Measurements from ENCODE around the gene TEX53.

Gene TEX53

GRCh38 chr9:114680259-114681001 is 22.8 kb upstream of the TEX53 start:
- no peak for DNase-seq (ENCODE audit: low spot score)

GRCh38 chr9:114678795-114679194 is 21.2 kb upstream of the TEX53 start:
- no peak for DNase-seq (ENCODE audit: low spot score)

DNA sequence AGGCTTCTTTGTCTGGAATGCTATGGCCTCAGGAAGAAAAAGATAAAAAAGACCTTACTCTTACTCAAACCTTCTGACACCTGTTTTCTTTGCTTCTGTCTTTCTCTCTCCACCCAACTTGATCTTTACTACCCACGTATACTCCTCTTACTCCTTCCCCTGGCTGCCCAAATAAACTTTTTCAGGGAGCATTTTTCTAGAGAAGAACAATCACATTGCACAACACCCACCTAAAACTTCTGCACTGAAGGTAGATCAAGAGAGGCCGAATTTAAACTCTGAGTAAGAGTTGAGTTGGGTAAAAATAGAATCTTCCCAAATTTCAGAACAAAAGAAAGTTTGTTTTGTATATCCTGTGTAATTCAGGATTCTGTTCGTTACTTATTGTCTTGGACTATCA is 20.5 kb upstream of the TEX53 start:
- DNase-seq (ENCODE audit: low spot score): no peak

GRCh38 chr9:114677418-114677817 is 19.8 kb upstream of the TEX53 start:
- peak; percentile 87 for DNase-seq (ENCODE audit: low spot score)

DNA sequence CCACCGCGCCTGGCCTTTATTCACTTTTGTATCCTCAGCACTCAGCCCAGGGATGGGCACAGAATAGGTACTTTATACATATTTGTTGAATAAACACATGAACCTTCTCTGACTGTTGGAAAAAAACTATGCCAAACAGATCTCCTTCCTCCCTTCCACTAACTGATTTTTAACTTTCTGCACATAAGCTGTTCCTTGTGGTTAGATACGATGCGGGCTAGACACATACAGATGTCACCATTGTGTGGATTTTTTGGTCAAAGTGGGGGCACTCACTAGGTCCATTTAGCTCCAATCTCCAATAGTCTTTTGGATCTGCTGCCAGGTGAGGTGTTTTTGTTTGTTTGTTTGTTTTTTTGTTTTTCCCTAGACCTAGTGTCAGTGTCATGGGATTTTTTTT is 19.3 kb upstream of the TEX53 start:
- DNase-seq (ENCODE audit: low spot score): no peak

DNA sequence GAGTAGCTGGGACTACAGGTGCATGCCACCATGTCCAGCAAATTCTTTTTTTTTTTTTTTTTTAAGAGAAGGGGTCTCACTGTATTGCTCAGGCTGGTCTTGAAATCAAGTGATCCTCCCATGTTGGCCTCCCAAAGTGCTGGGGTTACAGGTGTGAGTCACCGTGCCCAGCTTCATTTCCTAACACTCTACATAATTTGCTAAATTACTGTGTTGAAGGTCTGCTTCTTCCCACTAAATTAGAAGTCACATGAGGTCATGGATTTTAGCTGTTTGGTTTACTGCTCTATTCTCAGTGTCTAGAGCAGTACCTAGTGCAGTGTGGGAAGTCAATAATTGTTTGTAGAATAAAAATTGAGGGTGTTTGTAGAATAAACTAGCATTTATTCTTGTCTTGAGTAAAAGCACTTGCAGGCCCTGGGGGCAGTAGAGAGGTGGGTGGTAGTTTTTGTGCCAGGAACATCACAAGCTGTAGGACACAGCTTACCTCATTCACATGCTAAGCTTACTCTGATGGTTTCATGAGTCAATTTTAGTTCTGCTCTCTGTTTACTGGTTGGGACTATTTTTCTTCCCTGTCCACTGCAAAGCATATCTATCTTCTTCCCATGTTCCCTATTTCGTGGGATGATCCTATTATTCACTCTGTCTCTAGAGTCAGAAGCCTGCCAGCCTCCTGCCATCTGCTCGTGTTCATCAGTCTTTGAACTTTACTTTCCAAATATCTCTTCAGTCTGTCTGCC is 17.4 kb upstream of the TEX53 start:
- DNase-seq (ENCODE audit: low spot score): no peak

- DNase-seq (ENCODE audit: low spot score): no peak
Observed at GRCh38 chr9:114674076-114674797, 16.6 kb upstream of the TEX53 start.

DNA sequence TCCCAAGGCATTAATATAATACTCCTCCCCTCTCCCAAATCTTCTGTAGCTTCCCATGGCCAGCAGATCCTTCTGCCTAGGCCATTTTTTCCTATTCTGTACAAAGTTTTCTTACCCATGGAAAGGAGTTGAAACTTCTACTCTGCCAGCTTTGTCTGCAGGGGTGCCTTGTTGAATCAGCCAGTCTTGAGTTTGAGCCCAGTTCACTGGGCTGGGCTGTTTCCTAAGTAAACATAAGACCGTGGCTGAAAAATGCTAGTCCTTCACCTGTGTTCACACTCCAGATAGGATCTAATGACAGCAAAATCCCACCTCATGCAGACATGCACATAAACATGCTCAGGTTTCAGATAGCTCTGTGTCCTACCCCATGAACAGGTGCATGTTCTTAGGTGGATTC is 14.0 kb upstream of the TEX53 start:
- no peak for DNase-seq (ENCODE audit: low spot score)

DNA sequence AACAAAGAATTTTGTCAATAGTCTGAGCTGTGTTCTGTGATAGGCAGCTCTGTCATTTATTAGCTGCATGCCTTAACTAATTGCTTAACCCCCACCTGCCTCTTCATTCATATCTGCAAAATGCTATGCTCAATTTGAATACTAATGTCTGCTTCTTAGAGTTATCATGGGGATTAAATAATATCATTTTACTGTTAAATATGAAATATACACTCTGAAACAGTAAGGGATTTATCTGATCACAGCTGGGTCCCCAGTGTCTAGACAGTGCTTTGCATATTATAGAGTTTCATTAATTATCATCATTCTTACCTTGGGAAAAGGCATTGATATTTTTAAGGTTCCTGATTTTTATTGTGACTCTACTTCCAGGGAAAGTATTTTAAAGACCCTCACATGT is 12.4 kb upstream of the TEX53 start:
- DNase-seq (ENCODE audit: low spot score): no peak

- DNase-seq (ENCODE audit: low spot score): no peak
Observed at GRCh38 chr9:114668146-114668545, 10.5 kb upstream of the TEX53 start.

DNA sequence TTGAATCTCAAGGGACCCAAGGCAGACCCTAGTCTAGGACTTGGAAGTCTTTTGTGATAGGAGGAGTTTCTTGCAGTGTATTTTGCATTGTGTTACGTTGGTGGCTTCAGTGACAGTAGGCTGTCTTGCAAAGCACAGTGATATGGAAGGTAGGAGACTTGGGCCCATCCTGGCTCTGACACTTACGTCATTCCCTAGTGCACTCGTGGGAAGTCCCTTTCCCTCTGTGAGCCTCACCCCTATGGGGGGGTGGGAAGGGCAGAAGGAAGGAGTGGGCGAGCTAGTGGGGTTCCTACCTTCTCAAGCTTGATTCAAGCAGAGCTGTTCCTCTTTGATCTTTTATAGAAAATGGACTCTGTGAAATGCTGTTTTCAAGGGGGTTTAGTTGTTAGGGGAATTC is 9.2 kb upstream of the TEX53 start:
- DNase-seq (ENCODE audit: low spot score): no peak

GRCh38 chr9:114666401-114666800 is 8.8 kb upstream of the TEX53 start:
- DNase-seq (ENCODE audit: low spot score): no peak

- DNase-seq (ENCODE audit: low spot score): no peak
Observed at GRCh38 chr9:114664181-114664580, 6.6 kb upstream of the TEX53 start.

- DNase-seq (ENCODE audit: low spot score): peak; percentile 50
Observed at GRCh38 chr9:114662081-114662989, 4.7 kb upstream of the TEX53 start.

- DNase-seq (ENCODE audit: low spot score): no peak
Observed at GRCh38 chr9:114656301-114656700, 1.3 kb downstream of the TEX53 start.

GRCh38 chr9:114655689-114656088 is 1.9 kb downstream of the TEX53 start:
- no peak for DNase-seq (ENCODE audit: low spot score)

DNA sequence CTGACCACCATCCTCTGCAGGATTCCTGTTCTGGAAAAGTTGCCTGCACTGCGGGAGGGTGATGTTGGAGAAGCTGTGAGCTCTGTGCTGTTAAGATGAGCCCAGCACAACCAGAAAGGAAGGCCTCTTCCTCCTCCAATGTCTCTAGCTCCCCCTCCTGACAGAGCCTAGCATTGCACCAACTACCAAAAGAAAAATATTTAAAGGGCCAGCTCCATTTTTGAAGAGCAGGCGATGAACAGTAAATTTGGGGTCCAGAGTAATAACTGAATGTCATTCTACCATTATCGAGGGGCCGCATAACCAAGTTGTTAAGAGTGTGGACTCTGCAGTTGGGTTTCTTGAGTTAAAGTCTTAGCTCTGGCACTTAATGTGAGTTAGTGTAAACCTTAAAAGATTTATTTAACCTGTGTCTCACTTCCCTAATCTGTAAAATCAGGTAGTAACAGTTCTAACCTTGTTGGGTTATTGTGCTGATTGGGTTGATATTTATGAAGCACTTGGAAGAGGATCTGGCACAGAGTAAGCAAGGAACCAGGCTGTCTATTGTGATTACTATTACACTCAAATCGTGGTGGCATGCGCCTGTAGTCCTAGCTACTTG is 3.9 kb downstream of the TEX53 start:
- peak; percentile 63 for DNase-seq (ENCODE audit: low spot score)

DNA sequence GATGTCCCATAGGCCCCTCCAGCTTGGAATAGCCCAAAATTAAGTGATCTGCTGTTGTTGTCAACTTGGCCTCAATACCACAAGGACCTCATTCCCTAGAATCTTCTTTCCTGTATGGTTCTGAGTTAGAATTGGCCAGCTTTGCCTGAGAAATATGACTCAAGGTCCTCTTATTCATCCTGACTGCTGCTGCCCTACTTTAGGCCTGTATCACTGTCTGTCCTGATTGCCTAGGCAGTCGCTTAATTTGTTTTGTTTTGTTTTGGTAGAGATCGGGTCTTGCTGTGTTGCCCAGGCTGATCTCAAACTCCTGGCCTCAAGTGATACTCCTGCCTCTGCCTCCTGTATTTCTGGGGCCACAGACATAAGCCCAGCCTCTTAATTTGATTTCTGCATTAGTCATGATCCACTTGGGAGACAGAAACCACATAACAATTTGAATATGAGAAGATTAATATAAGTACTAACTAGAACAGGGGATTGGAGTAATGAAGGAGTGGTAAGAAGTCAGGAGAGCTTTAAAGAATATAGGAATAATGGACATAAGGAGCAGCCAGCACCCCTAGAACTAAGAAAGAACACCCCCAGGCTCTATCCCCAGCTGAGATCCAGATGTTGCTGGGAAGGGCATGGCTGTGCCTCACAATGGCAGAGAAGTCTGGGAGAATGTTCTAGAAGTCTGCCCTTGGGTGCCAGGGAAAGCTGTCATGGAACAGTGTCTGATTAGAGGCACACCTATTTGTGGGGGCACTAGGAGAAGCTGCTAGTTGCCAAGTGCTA is 4.6 kb downstream of the TEX53 start:
- DNase-seq (ENCODE audit: low spot score): no peak

GRCh38 chr9:114643896-114644295 is 13.7 kb downstream of the TEX53 start:
- DNase-seq (ENCODE audit: low spot score): no peak

DNA sequence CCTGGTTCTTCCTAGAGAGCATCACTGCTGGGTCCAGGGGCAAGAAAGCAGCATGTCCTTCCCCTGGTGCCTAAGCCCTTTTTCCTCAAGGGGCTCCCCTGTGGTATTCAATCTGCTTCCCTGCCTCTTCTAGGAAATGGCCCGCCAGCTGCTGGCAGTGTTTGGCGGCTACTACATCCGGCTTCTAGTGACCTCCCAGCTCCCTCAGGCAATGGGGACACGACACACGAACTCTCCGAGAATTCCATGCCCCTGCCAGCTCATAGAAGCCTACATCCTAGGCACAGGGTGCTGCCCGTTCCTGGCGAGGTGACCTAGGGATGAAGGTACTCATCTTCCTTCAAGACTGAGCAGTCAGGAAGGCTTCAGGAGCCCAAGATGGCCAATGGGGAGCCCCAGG is 14.6 kb downstream of the TEX53 start:
- no peak for DNase-seq (ENCODE audit: low spot score)

DNA sequence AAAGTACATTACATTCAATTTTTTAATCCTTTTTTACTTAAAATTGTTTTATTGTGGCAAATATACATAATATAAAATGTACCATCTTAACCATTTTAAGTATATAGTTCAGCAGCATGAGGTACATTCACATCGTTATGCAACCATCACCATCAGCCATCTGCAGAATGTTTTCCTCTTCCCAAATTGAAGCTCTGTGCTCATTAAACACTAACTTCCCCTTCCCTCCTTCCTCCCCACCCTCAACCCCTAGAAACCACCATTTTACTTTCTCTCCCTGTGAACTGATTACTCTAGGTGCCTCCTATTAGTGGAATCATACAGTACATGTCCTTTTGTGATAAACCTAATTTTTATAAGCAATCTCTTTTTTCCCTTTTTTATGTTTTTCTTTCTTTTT is 15.6 kb downstream of the TEX53 start:
- no peak for DNase-seq (ENCODE audit: low spot score)

Data from kidney capillary endothelial cell (primary cell).